ENCODE results near the gene CD5L. TPM values are rescaled to one million over a fixed set of nuclear protein-coding genes. Genes with fewer than 3 reads are reported as not detected.

The CD5L gene
- total RNA-seq, 2 donors from 2014 or later, result 0.19 TPM; not detected in 1

DNA sequence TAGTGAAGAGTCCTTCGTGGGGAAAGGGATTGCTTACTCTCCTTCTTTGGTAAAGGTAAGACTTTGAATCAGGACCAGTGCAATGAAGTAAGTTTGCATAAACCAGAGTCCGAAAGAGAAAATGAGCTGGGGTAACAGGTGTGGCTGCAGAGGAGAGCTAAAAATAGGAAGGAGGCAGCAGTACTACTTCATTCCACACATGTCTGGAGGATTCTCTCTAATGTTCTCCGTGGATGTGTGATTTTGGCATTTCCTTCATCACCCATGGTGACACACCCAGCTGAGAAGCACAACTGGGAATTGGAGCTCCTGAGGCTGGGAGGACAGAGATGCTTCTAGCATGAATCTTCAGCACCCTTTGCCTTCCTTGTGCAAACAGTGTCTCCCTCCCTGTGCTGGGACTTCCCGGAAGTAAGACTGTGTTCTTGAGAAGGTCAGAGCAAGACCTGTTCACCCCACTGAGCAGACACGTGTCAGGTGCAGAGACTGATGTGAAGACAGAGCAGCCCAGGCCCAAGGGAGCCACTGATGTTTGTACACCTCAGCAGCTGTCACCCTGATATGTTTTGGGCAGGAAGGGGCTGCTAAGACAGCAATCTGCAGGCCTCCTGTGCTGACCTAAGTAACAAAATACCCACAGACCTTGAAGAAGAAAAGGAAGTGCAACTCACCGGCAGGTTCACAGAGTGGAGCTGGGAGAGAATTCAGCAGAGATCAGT is 35.0 kb downstream of the CD5L start:
- no peaks in the 10 kb centered on the region for H3K36me3 ChIP-seq
- no peaks in the 10 kb centered on the region for H3K9me3 ChIP-seq
- DNase-seq (ENCODE audit: low spot score), result no peak
- TF ChIP-seq CTCF (IDR thresholded peaks at IDR 0.05), result no peak
- H3K27ac ChIP-seq, result no peak overlapping the region
- H3K27me3 ChIP-seq, result no peaks in the 10 kb centered on the region
- no peak overlapping the region for H3K4me3 ChIP-seq
- no peaks in the 10 kb centered on the region for H3K4me1 ChIP-seq

DNA sequence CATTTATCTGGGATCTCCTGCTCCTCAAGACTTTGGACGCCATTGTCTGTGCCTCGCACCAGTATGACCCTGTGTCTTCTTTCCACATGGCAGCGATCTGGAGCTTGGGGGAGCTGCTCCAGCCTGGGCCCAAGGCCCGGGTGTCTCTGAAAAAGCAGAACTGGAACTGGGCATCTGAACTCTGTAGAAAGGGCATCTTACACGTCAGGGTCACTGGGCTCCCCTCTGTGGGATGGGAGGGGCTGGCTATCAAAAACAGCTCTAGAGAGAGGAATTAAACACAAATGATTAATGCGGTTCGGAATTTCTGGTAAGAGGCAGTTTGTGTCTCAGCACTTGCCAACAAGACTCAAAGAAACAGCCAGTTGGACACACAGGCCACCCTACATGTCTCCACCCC is 37.8 kb downstream of the CD5L start:
- Histone ChIP-seq H3K27me3 (no peaks in the 10 kb centered on the region), H3K27ac (no peak overlapping the region), H3K4me1 (no peaks in the 10 kb centered on the region), H3K9me3 (no peaks in the 10 kb centered on the region), H3K4me3 (no peak overlapping the region), H3K36me3 (no peaks in the 10 kb centered on the region)
- DNase-seq (ENCODE audit: low spot score), result no peak
- TF ChIP-seq CTCF (IDR thresholded peaks at IDR 0.05), result no peak

GRCh38 chr1:157799996-157800395 is 41.6 kb downstream of the CD5L start:
- no peak for DNase-seq (ENCODE audit: low spot score)
- Histone ChIP-seq H3K27ac (no peak overlapping the region), H3K36me3 (no peaks in the 10 kb centered on the region), H3K4me1 (no peaks in the 10 kb centered on the region), H3K27me3 (no peaks in the 10 kb centered on the region), H3K4me3 (no peak overlapping the region), H3K9me3 (no peaks in the 10 kb centered on the region)
- no peak for TF ChIP-seq CTCF (IDR thresholded peaks at IDR 0.05)

DNA sequence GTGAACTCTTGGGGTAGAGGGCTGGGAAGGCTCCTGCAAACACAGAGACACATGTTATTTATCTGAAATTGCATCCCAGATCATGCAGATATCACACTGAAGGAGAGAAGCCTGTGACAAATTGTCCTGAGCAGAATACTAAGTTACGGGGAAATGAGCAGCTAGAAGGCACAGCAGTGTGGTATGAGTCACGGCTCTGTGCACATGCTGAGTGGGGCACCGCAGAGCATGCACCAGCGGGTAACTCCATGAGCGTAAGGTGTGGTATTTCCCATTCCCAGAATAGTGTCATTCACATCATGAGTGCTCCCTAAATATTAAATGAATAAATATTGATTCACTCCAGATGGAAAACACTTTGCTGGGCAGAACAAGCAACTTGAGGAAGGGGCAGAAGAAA is 43.4 kb downstream of the CD5L start:
- no peak for DNase-seq (ENCODE audit: low spot score)
- no peak overlapping the region for H3K4me3 ChIP-seq
- no peak overlapping the region for H3K27ac ChIP-seq
- no peak for TF ChIP-seq CTCF (IDR thresholded peaks at IDR 0.05)
- no peaks in the 10 kb centered on the region for H3K27me3 ChIP-seq
- no peaks in the 10 kb centered on the region for H3K4me1 ChIP-seq
- H3K9me3 ChIP-seq, result peaks cover 0 to 13% of the 10 kb centered on the region in 2 donors
- H3K36me3 ChIP-seq, result no peaks in the 10 kb centered on the region

DNA sequence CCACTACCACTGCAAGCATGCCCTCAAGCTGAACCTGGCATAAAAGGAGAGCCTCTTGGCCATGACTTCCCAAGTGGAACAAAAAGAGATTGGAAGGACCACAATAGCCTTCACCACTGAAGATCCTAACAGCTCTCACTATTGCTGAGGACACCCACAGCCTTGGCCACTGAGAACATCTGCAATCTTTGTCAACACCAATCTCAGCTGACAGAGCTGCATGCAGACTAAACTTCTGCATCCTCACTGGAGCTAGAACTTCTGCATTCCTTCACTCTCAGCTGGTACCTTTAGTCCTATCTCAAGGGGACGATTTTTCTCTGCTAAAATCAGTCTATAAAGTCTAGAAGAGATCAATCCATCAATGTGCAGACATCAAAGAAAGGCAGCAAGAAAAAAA is 56.4 kb downstream of the CD5L start:
- H3K27ac ChIP-seq, result no peak overlapping the region
- no peaks in the 10 kb centered on the region for H3K9me3 ChIP-seq
- no peak for DNase-seq (ENCODE audit: low spot score)
- no peak for TF ChIP-seq CTCF (IDR thresholded peaks at IDR 0.05)
- no peaks in the 10 kb centered on the region for H3K27me3 ChIP-seq
- no peak overlapping the region for H3K4me3 ChIP-seq
- no peaks in the 10 kb centered on the region for H3K36me3 ChIP-seq
- H3K4me1 ChIP-seq, result no peaks in the 10 kb centered on the region

DNA sequence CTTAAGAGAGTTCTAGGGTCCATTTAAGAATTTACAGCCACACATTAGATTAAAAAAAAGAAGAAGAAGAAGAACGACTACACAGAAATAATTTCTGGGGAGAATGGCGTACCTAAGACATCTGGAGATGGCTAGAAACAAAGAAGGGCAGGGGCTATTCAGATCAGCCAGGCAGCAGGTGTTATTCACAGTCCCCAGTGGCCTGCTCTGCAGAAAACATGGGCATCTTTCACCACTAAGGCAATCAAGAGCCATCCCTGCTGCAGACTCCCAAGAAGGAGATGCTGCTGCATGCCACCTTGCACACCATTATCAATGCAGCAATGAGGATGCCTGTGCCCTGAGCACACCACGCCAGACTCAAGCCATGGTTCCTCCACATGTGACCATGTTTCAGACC is 56.8 kb downstream of the CD5L start:
- Histone ChIP-seq H3K27me3 (no peaks in the 10 kb centered on the region), H3K4me3 (no peak overlapping the region), H3K36me3 (no peaks in the 10 kb centered on the region), H3K27ac (no peak overlapping the region), H3K4me1 (no peaks in the 10 kb centered on the region), H3K9me3 (no peaks in the 10 kb centered on the region)
- no peak for DNase-seq (ENCODE audit: low spot score)
- no peak for TF ChIP-seq CTCF (IDR thresholded peaks at IDR 0.05)

All from right atrium auricular region (tissue), 2 donors.